ENCODE measurements around the gene HRH1.

DNA sequence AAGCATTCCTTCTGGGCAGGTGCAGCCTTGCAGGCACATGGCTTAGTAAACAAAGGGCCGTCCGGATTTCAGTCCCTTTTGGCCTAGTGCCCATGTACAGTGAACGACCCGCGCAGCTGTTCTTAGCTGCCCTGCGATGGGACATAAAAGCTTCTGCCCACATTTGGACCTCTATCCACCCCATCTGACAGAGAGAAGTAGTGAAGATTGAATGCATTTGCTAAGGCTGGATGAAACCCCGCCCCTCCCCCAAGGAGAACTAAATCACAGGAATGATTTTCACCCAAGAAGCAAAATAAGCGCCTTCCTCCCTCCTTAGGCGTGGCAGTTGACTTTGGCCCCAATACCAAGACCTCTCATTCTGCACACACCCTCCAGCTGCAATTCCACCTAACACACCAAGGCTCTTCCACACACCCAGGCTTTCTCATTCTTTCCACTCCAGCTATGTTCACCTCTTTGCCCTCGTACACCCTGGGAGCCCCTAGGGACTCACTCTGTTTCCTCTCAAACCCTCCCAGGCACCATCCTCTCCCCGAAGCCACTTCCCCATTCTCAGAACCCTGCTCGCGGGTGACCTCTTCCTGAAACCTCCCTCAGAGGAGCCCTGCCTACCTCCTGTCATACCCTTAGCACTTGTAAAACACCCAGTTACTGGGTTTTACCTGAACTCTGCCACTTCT is 14.1 kb upstream of the HRH1 start:
- TF ChIP-seq, protein P1, sequence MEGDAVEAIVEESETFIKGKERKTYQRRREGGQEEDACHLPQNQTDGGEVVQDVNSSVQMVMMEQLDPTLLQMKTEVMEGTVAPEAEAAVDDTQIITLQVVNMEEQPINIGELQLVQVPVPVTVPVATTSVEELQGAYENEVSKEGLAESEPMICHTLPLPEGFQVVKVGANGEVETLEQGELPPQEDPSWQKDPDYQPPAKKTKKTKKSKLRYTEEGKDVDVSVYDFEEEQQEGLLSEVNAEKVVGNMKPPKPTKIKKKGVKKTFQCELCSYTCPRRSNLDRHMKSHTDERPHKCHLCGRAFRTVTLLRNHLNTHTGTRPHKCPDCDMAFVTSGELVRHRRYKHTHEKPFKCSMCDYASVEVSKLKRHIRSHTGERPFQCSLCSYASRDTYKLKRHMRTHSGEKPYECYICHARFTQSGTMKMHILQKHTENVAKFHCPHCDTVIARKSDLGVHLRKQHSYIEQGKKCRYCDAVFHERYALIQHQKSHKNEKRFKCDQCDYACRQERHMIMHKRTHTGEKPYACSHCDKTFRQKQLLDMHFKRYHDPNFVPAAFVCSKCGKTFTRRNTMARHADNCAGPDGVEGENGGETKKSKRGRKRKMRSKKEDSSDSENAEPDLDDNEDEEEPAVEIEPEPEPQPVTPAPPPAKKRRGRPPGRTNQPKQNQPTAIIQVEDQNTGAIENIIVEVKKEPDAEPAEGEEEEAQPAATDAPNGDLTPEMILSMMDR (IDR thresholded peaks at IDR 0.05): no peak
- TF ChIP-seq EZH2phosphoT487 (IDR thresholded peaks at IDR 0.05): no peak
